H1 (cell line): ENCODE measurements around the gene ZNF18. TPM values are rescaled to one million over a fixed set of nuclear protein-coding genes. Genes with fewer than 3 reads are reported as not detected.

Experiments used
- CTBP2 ChIP-seq: IDR thresholded peaks from 2 replicates; pipeline ENCODE4 v1.7.0; 2011; ENCODE audit warnings: borderline replicate concordance, mild to moderate bottlenecking, moderate library complexity, mixed read lengths, low read length; ENCODE audit not compliant: insufficient read depth, insufficient read length
- NRF1 ChIP-seq: IDR thresholded peaks from 2 replicates; pipeline ENCODE4 v1.6.1; 2011; ENCODE audit warnings: mild to moderate bottlenecking, low read depth, low read length, improper control_type of control experiment
- RNF2 ChIP-seq: fragments of 200-900, 300-1000 bp; sonication (generic); IDR thresholded peaks from 2 replicates; pipeline ENCODE4 v1.7.1; 2016; ENCODE audit warnings: borderline replicate concordance, low read depth, mild to moderate bottlenecking, antibody characterized with exemption, low read length; ENCODE audit not compliant: poor library complexity, severe bottlenecking; ENCODE audit errors: missing control alignments
- SP1 ChIP-seq: IDR thresholded peaks from 2 replicates; pipeline ENCODE4 v1.6.1; 2011; ENCODE audit warnings: low read depth, low read length
- SP4 ChIP-seq: IDR thresholded peaks from 2 replicates; pipeline ENCODE4 v1.6.1; 2012; ENCODE audit warnings: low read length, inconsistent platforms
- polyA plus RNA-seq, 7 experiments: library from polyadenylated mRNA; depleted of rRNA in 3 of 7; stranded (reverse) in 5 of 7; unstranded in 2 of 7; fragments of >200 nt in 5 of 7; fragments of 200-250 nt in 2 of 7; gene quantifications; 1 replicate in 5 of 7; 2 replicates in 1 of 7; 4 replicates in 1 of 7; pipeline versions ENCODE4 v1.2.1 to v1.2.3, GENCODE V29; 2011 to 2013; ENCODE audit warnings: missing spikeins in 2 of 7, mixed read lengths in 2 of 7
- total RNA-seq: library from RNA; stranded (reverse); fragmentation: NEBNext Ultra II Directional; extraction: Animal tissue kit (Norgen Biotek cat#: 25700); gene quantifications from 2 replicates; pipeline ENCODE4 v1.2.1, GENCODE V29; 2021
- TF ChIP-seq, protein P1 (sequence below): IDR thresholded peaks from 2 replicates; pipeline ENCODE4 v1.6.1; 2012; ENCODE audit warnings: inconsistent platforms

ZNF18 gene
- total and polyA plus RNA-seq, 2 of the 8 experiments (the other 6 are each of a cell fraction or from before 2014, with no cell fraction given) = 3.0 to 9.9 TPM

DNA sequence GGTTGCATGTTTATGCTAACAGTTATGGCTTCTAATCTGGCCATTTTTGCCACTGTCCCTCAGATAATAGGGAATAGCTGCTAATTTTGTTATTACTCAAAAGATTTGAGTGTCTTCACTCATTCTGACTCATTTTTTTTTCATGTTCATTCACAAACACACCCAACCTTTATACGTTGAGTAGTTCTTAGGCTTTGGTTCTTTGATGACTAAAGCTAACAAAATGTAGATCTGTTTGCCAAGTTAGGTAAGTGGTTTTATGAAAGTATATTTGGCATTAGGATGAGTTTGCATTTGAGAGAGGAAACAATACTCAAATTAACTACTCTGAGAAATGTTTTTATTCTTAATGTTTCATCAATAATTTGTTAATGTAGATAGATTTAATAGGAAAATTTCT lies 27.1 kb upstream of the ZNF18 start (continued):
- TF ChIP-seq SP4 (no peak), RNF2 (no peak), NRF1 (no peak), CTBP2 (no peak), SP1 (no peak)
- TF ChIP-seq, protein P1, sequence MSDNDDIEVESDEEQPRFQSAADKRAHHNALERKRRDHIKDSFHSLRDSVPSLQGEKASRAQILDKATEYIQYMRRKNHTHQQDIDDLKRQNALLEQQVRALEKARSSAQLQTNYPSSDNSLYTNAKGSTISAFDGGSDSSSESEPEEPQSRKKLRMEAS = no peak
